SK-N-MC (cell line): Measurements from ENCODE around the gene ACOX3.

Source experiments
- DNase-seq: peaks from one replicate; pipeline ENCODE4 v3.0.0-alpha.2; 2011; ENCODE audit warnings: low read depth, low spot score
- H3K27ac ChIP-seq: fragments of 200-600 bp; sonication (generic); 2 replicates; pipeline ENCODE4 v1.5.1; 2016; ENCODE audit warnings: mixed run types
- H3K36me3 ChIP-seq: fragments of 200-600 bp; sonication (generic); 2 replicates; pipeline ENCODE4 v1.6.1; 2017; ENCODE audit warnings: antibody characterized with exemption, low read length, mixed read lengths; ENCODE audit not compliant: insufficient read depth
- H3K4me3 ChIP-seq: fragments of 200-600 bp; sonication (generic); 2 replicates; pipeline ENCODE4 v1.5.1; 2016
- H3K9ac ChIP-seq: fragments of 200-600 bp; sonication (generic); 2 replicates; pipeline ENCODE4 v1.8.0; 2017; ENCODE audit warnings: mixed run types, mixed read lengths; ENCODE audit not compliant: insufficient read length
- H3K9me3 ChIP-seq: fragments of 200-600 bp; sonication (generic); 2 replicates; pipeline ENCODE4 v1.6.1; 2017; ENCODE audit warnings: low read depth, mild to moderate bottlenecking, antibody characterized with exemption, low read length, moderate library complexity, mixed read lengths
- EZH2 ChIP-seq: fragments of 200-600 bp; sonication (generic); IDR thresholded peaks from one replicate; pipeline ENCODE4 v1.6.1; 2017; ENCODE audit warnings: antibody characterized with exemption
- FOXP2 ChIP-seq: optimal IDR thresholded peaks from 2 replicates; pipeline ENCODE3; 2011; ENCODE audit warnings: mild to moderate bottlenecking, moderate library complexity; ENCODE audit not compliant: insufficient read depth; ENCODE audit errors: extremely low read length, control extremely low read depth
- POLR2AphosphoS5 ChIP-seq: IDR thresholded peaks from 2 replicates; pipeline ENCODE4 v1.6.1; 2012; ENCODE audit warnings: mild to moderate bottlenecking, low read depth, low read length, borderline replicate concordance

ACOX3 gene

DNA sequence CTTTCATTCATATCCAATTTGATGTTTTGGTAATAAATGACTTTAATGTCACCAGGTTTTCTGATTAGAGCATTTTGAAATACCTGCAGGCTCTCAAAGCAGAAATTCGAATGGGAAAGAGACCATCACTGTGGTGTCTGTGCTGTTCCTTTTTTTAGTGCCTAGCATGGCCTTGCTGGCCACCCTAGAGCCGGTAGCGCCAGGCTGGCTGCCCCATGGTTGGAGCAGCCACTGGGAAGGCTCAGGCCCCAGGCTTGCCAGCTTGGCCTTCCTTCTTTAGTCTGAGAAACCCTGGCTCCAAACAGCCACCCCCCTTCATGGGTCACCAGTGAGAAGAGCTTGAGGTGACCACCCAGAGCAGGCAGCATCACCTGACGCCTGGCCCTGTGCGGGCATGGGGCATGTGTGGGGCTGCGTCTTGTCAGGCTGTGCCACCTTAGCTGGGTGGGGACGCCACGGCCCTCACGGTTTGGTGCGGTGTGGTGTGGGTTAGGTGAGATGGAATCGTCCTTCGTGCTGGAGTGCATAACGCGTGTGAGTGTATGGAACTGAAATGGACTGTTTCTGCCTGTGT is 30.0 kb upstream of the ACOX3 start:
- no peak for DNase-seq
- Histone ChIP-seq H3K9ac (no peak overlapping the region), H3K27ac (no peak overlapping the region), H3K4me3 (no peak overlapping the region), H3K9me3 (no peaks in the 10 kb centered on the region), H3K36me3 (no peaks in the 10 kb centered on the region; the same call in 1 of the 2 replicates)
- TF ChIP-seq FOXP2 = no peak
- TF ChIP-seq EZH2 = no peak
- TF ChIP-seq POLR2AphosphoS5 = no peak

DNA sequence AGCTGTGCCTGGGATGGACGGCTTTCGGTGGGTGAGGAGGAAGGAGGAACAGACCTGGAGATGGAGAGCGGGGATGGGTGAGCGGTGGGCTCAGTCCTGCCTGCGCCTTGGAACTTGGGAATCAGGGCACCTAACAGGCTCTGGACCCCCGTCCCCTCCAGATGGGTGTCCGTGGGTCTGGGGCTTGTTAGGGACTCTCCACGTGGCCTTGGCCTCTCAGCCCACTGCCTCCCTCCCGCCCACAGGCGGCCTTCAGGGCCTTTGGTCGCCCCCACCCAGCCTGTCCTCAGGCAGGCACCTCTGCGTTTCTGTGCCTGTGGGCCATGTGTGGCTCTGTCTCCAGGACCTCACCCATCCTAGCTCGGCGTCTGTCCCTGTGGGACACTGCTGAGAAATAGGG is 29.0 kb upstream of the ACOX3 start:
- H3K9ac ChIP-seq = no peak overlapping the region
- H3K27ac ChIP-seq = no peak overlapping the region
- no peak for DNase-seq
- no peaks in the 10 kb centered on the region for H3K9me3 ChIP-seq
- TF ChIP-seq POLR2AphosphoS5 = no peak
- no peak for TF ChIP-seq FOXP2
- TF ChIP-seq EZH2 = no peak
- H3K4me3 ChIP-seq = no peak overlapping the region
- no peaks in the 10 kb centered on the region; the same call in 1 of the 2 replicates for H3K36me3 ChIP-seq

DNA sequence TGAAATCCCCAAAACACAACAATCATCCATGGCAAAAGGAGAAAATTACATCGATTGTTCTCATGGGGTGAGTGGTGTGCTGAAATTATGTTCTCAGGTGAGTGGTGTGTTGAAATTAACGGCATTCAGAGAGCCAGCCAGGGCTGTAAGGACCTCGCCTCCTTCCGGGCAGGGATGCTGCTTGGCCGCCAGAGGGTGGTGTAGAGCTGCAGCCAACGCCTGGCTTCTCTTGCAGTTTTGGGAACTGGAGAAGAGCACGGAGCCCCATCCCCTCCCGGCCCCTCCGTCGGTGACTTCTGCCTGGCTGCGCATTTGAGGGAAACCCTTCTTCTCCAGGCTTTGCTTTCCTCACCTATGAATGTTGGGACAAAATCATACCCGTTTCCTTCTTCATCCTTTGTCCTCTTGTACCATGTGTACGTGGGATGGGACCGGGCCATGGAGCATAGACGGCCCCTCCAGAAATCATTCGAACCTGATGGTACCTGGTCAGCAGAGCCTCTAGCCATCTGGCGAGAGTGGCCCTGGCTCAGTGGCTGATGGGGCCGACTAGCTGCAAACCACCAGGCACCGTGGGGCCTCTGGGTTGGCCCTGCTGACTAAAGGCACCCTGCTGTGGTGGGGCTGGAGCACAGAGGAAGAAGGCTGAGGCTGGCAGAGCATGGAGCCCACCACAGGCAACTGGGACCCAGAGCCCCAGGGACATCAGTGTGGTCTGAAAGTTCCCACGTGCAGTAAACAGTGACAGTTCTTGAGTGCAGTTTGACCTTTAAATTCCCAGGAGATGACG is 28.4 kb upstream of the ACOX3 start:
- H3K4me3 ChIP-seq = no peak overlapping the region
- TF ChIP-seq POLR2AphosphoS5 = no peak
- no peak for TF ChIP-seq EZH2
- no peak for TF ChIP-seq FOXP2
- no peaks in the 10 kb centered on the region for H3K9me3 ChIP-seq
- H3K9ac ChIP-seq = no peak overlapping the region
- H3K36me3 ChIP-seq = no peaks in the 10 kb centered on the region; the same call in 1 of the 2 replicates
- no peak overlapping the region for H3K27ac ChIP-seq
- no peak for DNase-seq

DNA sequence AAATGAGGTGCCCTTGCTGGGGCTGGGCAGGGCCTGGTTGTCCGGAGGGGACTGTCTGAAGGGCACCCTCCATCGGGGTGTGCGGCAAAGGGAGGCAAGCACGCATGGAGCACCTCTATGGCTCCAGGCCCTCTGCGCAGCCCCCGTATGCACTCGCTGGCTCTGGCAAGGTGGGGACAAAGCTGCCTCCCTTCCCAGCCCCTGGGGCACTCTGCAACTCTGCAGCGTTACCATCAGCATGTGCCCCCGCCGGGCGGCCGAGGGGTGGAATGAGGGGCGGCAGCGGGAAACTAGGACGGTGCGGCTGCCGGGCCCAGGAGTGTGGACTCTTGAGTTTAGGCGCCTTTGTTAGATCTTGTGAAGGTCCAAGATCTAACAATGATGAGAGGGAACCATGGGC is 26.5 kb upstream of the ACOX3 start:
- DNase-seq = no peak
- H3K4me3 ChIP-seq = no peak overlapping the region
- no peak overlapping the region for H3K9ac ChIP-seq
- H3K36me3 ChIP-seq = no peaks in the 10 kb centered on the region; the same call in 1 of the 2 replicates
- no peak overlapping the region for H3K27ac ChIP-seq
- H3K9me3 ChIP-seq = no peaks in the 10 kb centered on the region
- TF ChIP-seq EZH2 = no peak

DNA sequence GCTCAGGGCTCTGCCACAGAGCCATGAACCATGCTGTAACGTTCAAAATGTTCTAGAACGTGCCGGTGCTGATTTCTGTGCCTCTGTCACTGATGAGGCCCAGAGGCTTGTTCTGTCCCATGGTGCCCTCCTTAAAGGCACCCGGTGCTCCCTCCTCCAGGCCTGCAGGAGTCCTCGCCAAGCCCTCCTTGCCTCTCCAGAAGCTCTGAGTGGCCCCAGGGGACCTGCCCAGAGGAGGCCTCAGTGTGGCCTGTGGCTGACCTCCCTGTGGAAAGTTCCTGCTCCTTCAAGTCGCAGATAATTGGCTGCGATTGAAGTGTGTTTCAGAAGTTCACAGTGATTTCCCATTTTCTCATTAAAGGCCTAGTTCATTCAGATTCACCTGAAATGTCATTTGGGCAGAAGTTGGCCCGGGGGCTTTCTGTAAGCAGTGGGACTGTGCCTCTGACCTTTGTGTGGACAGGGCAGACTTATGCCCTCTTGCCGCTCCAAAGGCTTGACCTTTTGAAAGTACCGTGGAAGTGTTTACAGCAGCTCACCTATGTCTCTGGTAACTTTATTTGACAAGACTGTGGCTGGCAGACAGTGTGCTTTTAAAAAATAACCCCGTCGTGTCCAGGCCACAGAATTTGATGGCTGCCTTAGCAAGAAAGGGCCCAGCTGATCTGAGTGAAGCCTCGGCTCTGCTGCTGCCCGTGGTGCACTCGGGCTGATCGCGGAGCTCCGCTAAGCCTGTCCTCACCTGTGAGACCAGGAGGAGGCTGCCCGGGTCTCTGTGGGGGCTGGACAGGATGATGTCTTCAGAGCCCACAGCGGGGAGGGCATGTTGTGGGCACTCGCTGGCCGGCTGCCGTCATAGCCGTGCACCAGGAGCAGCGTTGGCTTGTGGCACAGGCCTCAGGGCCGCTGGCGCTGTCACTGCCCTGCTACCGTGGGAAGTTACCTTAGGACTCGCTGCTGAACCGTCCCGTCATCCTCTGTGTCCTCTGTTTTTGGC is 25.4 kb upstream of the ACOX3 start:
- Histone ChIP-seq H3K4me3 (no peak overlapping the region), H3K27ac (no peak overlapping the region), H3K9ac (no peak overlapping the region), H3K9me3 (no peaks in the 10 kb centered on the region), H3K36me3 (no peaks in the 10 kb centered on the region; the same call in 1 of the 2 replicates)
- TF ChIP-seq POLR2AphosphoS5 = no peak
- no peak for TF ChIP-seq EZH2
- no peak for TF ChIP-seq FOXP2
- no peak for DNase-seq

DNA sequence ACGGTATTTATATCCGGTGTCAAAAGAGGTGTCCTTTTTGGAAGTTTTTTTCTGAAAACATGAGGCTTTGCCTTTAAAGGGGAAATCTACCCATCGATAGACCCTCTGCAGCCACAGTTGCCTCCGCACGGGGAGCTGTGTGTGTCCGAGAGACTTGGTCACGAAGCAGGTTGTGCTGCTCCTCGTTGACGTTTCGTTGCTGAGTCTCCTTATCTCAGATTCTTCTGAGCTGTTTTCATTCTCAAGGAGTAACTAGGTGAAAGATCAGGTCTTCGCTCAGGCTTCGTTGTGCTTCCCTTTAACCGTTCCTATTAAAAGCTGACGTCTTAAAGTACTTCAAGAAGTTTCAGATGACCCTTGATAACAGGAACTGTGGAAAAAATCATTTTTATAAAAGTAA is 23.9 kb upstream of the ACOX3 start:
- no peak overlapping the region for H3K9ac ChIP-seq
- TF ChIP-seq EZH2 = no peak
- TF ChIP-seq FOXP2 = no peak
- TF ChIP-seq POLR2AphosphoS5 = no peak
- no peak overlapping the region for H3K27ac ChIP-seq
- H3K4me3 ChIP-seq = no peak overlapping the region
- H3K36me3 ChIP-seq = no peaks in the 10 kb centered on the region; the same call in 1 of the 2 replicates
- no peaks in the 10 kb centered on the region for H3K9me3 ChIP-seq
- no peak for DNase-seq

DNA sequence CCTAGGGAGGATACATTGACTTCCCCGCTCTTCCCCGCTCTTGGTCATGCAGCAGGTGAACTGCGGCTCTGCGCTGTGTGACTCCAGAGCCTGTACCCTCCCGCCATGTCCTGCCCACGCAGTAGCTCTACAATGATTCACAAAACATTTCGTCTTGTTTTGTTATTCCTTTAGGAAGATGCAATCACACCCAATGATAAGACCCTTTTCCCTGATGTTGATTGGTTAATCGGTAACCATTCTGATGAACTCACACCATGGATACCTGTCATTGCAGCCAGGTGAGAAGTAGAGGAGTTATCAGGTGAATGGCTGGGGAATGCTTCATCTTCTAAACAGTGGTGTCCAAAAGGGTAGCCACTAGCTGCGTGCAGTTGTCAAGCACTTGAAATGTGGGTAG is 23.3 kb upstream of the ACOX3 start:
- Histone ChIP-seq H3K36me3 (no peaks in the 10 kb centered on the region; the same call in 1 of the 2 replicates), H3K4me3 (no peak overlapping the region), H3K9ac (no peak overlapping the region), H3K27ac (no peak overlapping the region), H3K9me3 (no peaks in the 10 kb centered on the region)
- TF ChIP-seq POLR2AphosphoS5 (no peak), EZH2 (no peak), FOXP2 (no peak)
- DNase-seq = no peak

DNA sequence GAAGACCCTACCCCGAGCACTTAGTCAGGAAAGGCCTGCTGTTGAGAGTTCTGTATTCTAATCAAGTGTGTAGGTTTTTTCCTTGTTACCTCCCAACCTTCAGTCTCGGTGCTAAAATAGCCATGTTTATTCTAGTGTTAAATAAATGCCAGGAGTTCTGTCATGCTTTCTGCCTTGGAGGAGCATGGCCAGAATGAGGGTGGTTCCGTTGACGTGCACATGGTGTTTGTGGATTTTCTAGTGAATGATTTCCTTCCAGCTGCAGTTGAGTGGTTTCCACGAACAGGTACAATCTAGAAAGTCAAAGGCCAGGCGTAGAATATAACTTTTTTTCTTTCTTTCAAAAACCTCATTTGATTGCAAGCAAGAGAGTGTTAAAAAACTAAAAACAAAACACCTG is 21.1 kb upstream of the ACOX3 start:
- H3K9ac ChIP-seq = no peak overlapping the region
- no peak for DNase-seq
- no peaks in the 10 kb centered on the region; the same call in 1 of the 2 replicates for H3K36me3 ChIP-seq
- H3K9me3 ChIP-seq = no peaks in the 10 kb centered on the region
- TF ChIP-seq FOXP2 (no peak), EZH2 (no peak), POLR2AphosphoS5 (no peak)
- no peak overlapping the region for H3K27ac ChIP-seq
- no peak overlapping the region for H3K4me3 ChIP-seq
